Activated naive CD8-positive, alpha-beta T cell treated with anti-CD3 and anti-CD28 coated beads, Interleukin-2, amount 10 ng/mL, durations not matched to agents 7 days and 5 days (primary cell): ENCODE measurements around the gene ATP13A2. TPM values are rescaled to one million over a fixed set of nuclear protein-coding genes. Genes with fewer than 3 reads are reported as not detected.
A peak's percentile ranks its signal among the peaks of the same experiment; 100 is the strongest.

Experiments
- ATAC-seq: fragments of 150-1000 bp; cut with Tn5 transposase; one replicate; pipeline ENCODE4 v1.10.0; 2021; ENCODE audit warnings: low read depth, moderate library complexity
- POLR2A ChIA-PET: fragments of 350-600 bp; sonication (Branson Sonifier 250); formaldehyde crosslinking; loops from one replicate; lab custom pipeline; 2021; ENCODE audit warnings: antibody characterized with exemption; lab: Charles Lee
- DNase-seq: peaks from one replicate; pipeline ENCODE4 v3.0.0; 2021
- H3K27ac Mint-ChIP-seq: one replicate; pipeline ENCODE4 v1.8.0; 2022; ENCODE audit warnings: mild to moderate bottlenecking, mixed read lengths
- H3K27me3 Mint-ChIP-seq: one replicate; pipeline ENCODE4 v1.8.0; 2022; ENCODE audit warnings: mild to moderate bottlenecking, moderate library complexity, mixed read lengths
- H3K36me3 Mint-ChIP-seq: one replicate; pipeline ENCODE4 v1.8.0; 2021; ENCODE audit warnings: mild to moderate bottlenecking, mixed read lengths
- H3K4me1 Mint-ChIP-seq: one replicate; pipeline ENCODE4 v1.8.0; 2021; ENCODE audit warnings: mixed read lengths
- H3K4me3 Mint-ChIP-seq: one replicate; pipeline ENCODE4 v1.8.0; 2022; ENCODE audit warnings: mild to moderate bottlenecking, moderate library complexity, mixed read lengths
- H3K9me3 Mint-ChIP-seq: one replicate; pipeline ENCODE4 v1.8.0; 2021; ENCODE audit warnings: mixed read lengths
- total RNA-seq, 2 experiments: library from RNA; stranded (reverse); gene quantifications; one replicate each; pipeline ENCODE4 v1.2.3, GENCODE V29; 2021

ATP13A2 gene
- total RNA-seq = 10 to 100 TPM; 45.1 to 45.3 TPM

- Mint-ChIP-seq H3K27me3 (no peaks in the 10 kb centered on the region), H3K36me3 (no peaks in the 10 kb centered on the region), H3K9me3 (no peaks in the 10 kb centered on the region), H3K4me1 (peaks cover 20% of the 10 kb centered on the region), H3K27ac (peak within 1 kb of the TSS; percentile 70), H3K4me3 (peak within 1 kb of the TSS; percentile 86)
- DNase-seq (peak; percentile 92), ATAC-seq (peak; percentile 97)
- POLR2A ChIA-PET = no interaction called here
Measured at GRCh38 chr1:17011439-17012307, at the start of gene ATP13A2. TSS of gene ATP13A2 (minus strand) at chr1:17011928. CDS start at chr1:17011738, 190 bp downstream.

DNA sequence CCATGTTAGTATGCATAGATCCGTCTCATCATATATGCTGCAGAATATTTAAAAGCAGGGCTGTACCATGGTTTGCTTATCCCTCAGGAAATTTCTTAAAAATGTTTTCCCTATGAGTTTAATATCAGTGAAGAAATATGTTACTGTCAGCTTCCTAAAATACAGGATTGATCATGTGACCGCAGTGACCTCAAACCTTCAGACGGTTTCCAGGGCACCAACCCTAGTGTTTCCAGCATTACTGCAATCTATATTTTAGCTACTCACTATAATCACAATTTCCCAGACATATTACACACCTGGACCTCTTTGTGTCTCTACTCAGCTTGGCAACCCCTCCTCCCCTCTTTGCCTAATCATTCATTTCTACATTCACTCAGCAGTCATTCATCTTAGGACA lies 49.8 kb upstream of the ATP13A2 start:
- peaks cover 6% of the 10 kb centered on the region for H3K4me1 Mint-ChIP-seq
- H3K27ac Mint-ChIP-seq = no peak overlapping the region
- H3K4me3 Mint-ChIP-seq = no peak overlapping the region
- no peaks in the 10 kb centered on the region for H3K36me3 Mint-ChIP-seq
- DNase-seq (no peak), ATAC-seq (no peak)
- POLR2A ChIA-PET = no interaction called here
- peaks cover 9% of the 10 kb centered on the region for H3K27me3 Mint-ChIP-seq
- peaks cover 1% of the 10 kb centered on the region for H3K9me3 Mint-ChIP-seq

DNA sequence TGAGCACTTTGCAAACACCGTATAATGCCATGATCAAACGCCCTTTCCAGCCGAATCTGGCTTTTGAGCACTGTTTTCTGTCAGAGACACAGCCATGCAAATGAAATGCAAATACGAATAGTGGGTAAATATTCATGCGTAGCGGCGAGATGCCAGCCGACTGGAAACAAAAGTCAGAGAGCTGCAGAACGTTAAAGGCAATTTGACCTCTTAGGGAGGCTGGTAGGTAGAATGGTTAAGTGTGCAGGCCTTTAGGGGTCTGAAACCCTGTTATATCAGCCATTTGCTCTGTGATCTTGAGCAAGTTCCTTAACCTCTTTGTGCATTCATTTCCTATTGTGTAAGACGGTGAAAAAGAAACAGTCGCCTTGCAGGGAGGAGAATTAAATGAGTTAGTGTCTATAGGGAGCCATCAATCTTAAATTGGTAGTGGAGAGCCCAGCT lies 48.6 kb upstream of the ATP13A2 start:
- Mint-ChIP-seq H3K27ac (no peak overlapping the region), H3K9me3 (peaks cover 1% of the 10 kb centered on the region), H3K4me1 (peaks cover 6% of the 10 kb centered on the region), H3K27me3 (peaks cover 9% of the 10 kb centered on the region), H3K4me3 (no peak overlapping the region), H3K36me3 (no peaks in the 10 kb centered on the region)
- POLR2A ChIA-PET = no interaction called here
- DNase-seq (no peak), ATAC-seq (no peak)

- peak; percentile 82 for ATAC-seq
- H3K27me3 Mint-ChIP-seq = peaks cover 9% of the 10 kb centered on the region
- no peak overlapping the region for H3K27ac Mint-ChIP-seq
- no peak overlapping the region for H3K4me3 Mint-ChIP-seq
- POLR2A ChIA-PET = no interaction called here
- no peaks in the 10 kb centered on the region for H3K36me3 Mint-ChIP-seq
- peak; percentile 52 for DNase-seq
- peaks cover 1% of the 10 kb centered on the region for H3K9me3 Mint-ChIP-seq
- peaks cover 6% of the 10 kb centered on the region for H3K4me1 Mint-ChIP-seq
Measured at GRCh38 chr1:17059391-17060305, 47.9 kb upstream of the ATP13A2 start.

DNA sequence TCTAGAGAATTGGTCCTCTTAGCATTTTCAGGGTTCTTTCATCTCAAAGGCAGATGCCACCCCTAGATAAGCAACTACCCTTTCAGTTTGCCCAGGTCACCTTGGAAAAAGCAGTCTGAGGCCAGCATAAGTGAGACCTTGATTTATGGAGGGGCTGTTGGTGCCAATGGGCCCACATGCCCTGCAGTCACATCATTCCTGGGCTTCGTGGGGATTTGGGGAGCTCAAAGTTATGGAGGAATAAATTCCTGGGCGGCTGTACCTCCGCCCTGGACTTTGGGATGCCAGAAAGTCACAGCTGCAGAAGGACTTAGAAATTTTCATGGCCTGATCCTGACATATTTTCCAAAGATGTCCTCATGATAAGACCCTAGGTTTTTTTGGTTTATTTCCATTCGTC lies 44.8 kb upstream of the ATP13A2 start:
- POLR2A ChIA-PET = interaction anchor here (0.7 kb wide), 1 partner anchor 153 kb away, joined by 3 read pairs; no protein-coding TSS in a partner anchor
- Mint-ChIP-seq H3K27ac (no peak overlapping the region), H3K4me3 (no peak overlapping the region), H3K4me1 (peaks cover 11% of the 10 kb centered on the region), H3K36me3 (no peaks in the 10 kb centered on the region), H3K27me3 (peaks cover 9% of the 10 kb centered on the region), H3K9me3 (no peaks in the 10 kb centered on the region)
- DNase-seq (no peak), ATAC-seq (no peak)

DNA sequence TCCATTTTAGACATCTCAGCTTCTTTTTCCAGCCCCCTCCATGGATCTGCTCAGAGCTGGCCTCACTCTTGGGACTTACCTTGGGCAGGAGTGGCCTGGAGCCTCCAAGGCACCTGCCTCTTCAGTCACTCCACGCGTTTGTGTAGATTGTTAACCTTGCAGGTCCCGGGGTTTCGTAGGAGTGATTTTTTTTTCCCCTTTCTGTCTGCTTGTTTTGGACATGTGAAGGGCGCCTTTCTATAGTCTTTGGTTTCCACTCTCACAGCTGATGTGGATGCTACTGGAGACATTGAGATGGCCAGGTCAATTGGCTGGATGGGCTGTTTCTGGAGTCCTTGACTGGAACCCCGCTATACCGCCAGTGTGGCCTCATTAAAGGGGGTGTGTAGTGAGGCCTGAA lies 44.1 kb upstream of the ATP13A2 start:
- H3K4me1 Mint-ChIP-seq = peaks cover 16% of the 10 kb centered on the region
- no peaks in the 10 kb centered on the region for H3K9me3 Mint-ChIP-seq
- no peak overlapping the region for H3K4me3 Mint-ChIP-seq
- no peak for DNase-seq
- no peaks in the 10 kb centered on the region for H3K36me3 Mint-ChIP-seq
- no peak overlapping the region for H3K27ac Mint-ChIP-seq
- POLR2A ChIA-PET = no interaction called here
- ATAC-seq = no peak
- H3K27me3 Mint-ChIP-seq = peaks cover 9% of the 10 kb centered on the region

DNA sequence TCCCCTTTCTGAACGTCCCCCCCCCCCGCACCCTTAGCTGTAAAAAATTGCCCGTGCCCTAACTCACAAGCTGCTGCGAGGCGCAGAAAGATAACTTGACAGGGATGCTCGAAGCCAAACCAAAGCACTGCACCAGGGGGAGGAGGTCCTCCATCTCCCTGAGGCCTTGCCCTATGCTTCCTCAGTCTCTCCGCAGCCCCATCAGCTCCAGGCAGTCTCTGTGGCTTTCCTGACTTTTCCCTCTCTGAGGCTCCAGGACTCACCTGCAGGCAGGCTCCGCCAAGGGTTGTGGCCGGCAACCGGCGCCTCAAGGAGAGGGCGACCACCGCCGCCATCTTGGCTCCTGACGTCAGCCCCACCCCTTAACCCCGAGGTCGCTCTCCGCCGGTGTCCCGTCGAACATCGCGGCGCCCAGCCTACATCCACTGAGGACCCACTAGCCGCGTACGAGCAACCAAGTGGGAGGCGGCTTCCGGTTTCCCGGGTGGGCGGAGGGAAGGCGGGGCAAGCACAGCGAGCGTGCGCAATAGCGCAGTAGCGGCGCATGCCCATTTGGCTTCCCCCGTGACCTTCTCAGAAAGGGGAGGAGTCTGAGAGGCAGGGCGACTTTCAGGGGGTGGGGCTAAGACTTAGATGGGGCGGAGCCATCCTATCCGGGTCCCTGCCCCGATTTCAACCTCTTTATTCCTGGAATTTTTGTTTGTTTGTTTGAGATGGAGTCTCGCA lies 42.1 kb upstream of the ATP13A2 start, which contains the start of gene SDHB:
SDHB (minus strand) TSS at position 348 of the 726 bp plus-strand sequence; CDS start at position 335, 13 bp downstream.
- peak within 1 kb of the TSS; percentile 97 for H3K4me3 Mint-ChIP-seq
- H3K9me3 Mint-ChIP-seq = no peaks in the 10 kb centered on the region
- POLR2A ChIA-PET = interaction anchor here (0.6 to 0.7 kb wide), 2 partner anchors 9 to 851 kb away, joined by 3 read pairs; no protein-coding TSS in a partner anchor
- peaks cover 9% of the 10 kb centered on the region for H3K27me3 Mint-ChIP-seq
- ATAC-seq (peak; percentile 99), DNase-seq (peak; percentile 99)
- no peaks in the 10 kb centered on the region for H3K36me3 Mint-ChIP-seq
- H3K4me1 Mint-ChIP-seq = peaks cover 16% of the 10 kb centered on the region
- H3K27ac Mint-ChIP-seq = peak within 1 kb of the TSS; percentile 96

DNA sequence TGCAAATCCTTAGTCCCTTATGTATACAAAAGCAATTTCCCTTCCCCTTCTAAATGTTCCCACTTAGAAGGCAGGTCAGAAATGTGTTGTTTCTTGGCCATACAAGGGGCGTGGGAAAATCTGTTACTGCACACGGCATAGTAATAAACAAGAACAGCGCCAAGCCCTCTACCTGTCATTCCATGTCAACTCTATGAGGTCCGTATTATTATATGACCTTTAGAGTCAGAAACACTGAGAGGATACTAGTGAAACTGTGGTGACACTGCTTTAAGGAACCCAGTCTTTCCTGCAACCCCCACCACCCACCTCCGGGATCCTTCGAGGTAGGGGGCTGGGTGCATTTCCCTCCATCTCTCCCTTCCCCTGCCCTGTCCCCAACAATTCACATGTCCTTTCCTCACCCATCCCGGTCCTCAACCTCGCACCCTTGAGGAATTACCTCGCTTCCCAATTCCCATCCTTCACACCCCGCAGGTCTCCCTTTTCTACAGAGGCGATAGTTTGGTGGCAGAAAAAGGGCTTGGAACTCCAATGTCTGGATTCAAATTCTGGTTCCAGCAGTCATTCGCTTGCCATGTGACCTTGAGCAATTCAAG lies 41.5 kb upstream of the ATP13A2 start:
- Mint-ChIP-seq H3K36me3 (no peaks in the 10 kb centered on the region), H3K9me3 (no peaks in the 10 kb centered on the region), H3K27ac (peak overlapping the region; percentile 96), H3K4me1 (peaks cover 16% of the 10 kb centered on the region), H3K27me3 (peaks cover 3% of the 10 kb centered on the region), H3K4me3 (peak overlapping the region; percentile 97)
- POLR2A ChIA-PET = interaction anchor here (0.6 kb wide), 1 partner anchor 850 kb away, joined by 3 read pairs; no protein-coding TSS in a partner anchor
- ATAC-seq (no peak), DNase-seq (no peak)

- no peaks in the 10 kb centered on the region for H3K27me3 Mint-ChIP-seq
- H3K36me3 Mint-ChIP-seq = no peaks in the 10 kb centered on the region
- H3K4me1 Mint-ChIP-seq = peaks cover 19% of the 10 kb centered on the region
- POLR2A ChIA-PET = no interaction called here
- DNase-seq = no peak
- ATAC-seq = no peak
- H3K9me3 Mint-ChIP-seq = no peaks in the 10 kb centered on the region
- no peak overlapping the region for H3K27ac Mint-ChIP-seq
- peak overlapping the region; percentile 97 for H3K4me3 Mint-ChIP-seq
Measured at GRCh38 chr1:17052641-17053040, 40.9 kb upstream of the ATP13A2 start.

DNA sequence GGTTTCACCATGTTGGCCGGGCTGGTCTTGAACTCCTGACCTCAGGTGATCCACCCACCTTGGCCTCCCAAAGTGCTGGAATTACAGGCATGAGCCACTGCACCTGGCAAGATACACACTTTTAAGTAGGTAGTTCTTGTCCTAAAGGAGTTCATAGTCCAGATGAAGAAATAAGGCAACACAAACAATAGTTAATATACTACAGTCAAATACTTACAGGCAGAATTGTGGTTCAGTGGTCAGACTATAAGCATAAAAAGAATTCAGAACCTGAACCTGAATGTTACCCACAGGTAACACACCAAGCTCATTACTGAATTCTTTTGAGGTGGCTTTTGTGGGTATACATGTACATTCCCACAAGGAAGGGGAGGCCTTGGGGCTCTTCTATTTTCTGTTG lies 40.3 kb upstream of the ATP13A2 start:
- Mint-ChIP-seq H3K9me3 (no peaks in the 10 kb centered on the region), H3K4me3 (peak overlapping the region; percentile 97), H3K36me3 (no peaks in the 10 kb centered on the region), H3K27me3 (no peaks in the 10 kb centered on the region), H3K27ac (no peak overlapping the region), H3K4me1 (peaks cover 19% of the 10 kb centered on the region)
- DNase-seq = no peak
- POLR2A ChIA-PET = no interaction called here
- no peak for ATAC-seq

- H3K4me3 Mint-ChIP-seq = no peak overlapping the region
- peaks cover 5% of the 10 kb centered on the region for H3K36me3 Mint-ChIP-seq
- peaks cover 27% of the 10 kb centered on the region for H3K4me1 Mint-ChIP-seq
- POLR2A ChIA-PET = interaction anchor here (0.6 kb wide), 1 partner anchor 11 kb away, joined by 3 read pairs; no protein-coding TSS in a partner anchor
- DNase-seq = no peak
- no peaks in the 10 kb centered on the region for H3K9me3 Mint-ChIP-seq
- H3K27ac Mint-ChIP-seq = no peak overlapping the region
- no peak for ATAC-seq
- H3K27me3 Mint-ChIP-seq = no peaks in the 10 kb centered on the region
Measured at GRCh38 chr1:17047924-17048323, 36.2 kb upstream of the ATP13A2 start.

- no peak overlapping the region for H3K27ac Mint-ChIP-seq
Measured at GRCh38 chr1:17046334-17046657, 34.6 kb upstream of the ATP13A2 start.

More at GRCh38 chr1:17046334-17046657, 34.6 kb upstream of the ATP13A2 start:
- H3K4me3 Mint-ChIP-seq = no peak overlapping the region
- no peak for ATAC-seq
- H3K27me3 Mint-ChIP-seq = no peaks in the 10 kb centered on the region
- POLR2A ChIA-PET = no interaction called here
- peaks cover 16% of the 10 kb centered on the region for H3K4me1 Mint-ChIP-seq
- H3K36me3 Mint-ChIP-seq = peaks cover 10% of the 10 kb centered on the region
- DNase-seq = no peak
- no peaks in the 10 kb centered on the region for H3K9me3 Mint-ChIP-seq
